SK-N-SH (cell line): ENCODE results near the gene IGDCC3. TPM values are rescaled to one million over a fixed set of nuclear protein-coding genes. Genes with fewer than 3 reads are reported as not detected.
A peak's percentile ranks its signal among the peaks of the same experiment; 100 is the strongest.

Experiments used
- CTCF ChIA-PET: fragments of 300-600, 350-600 bp; formaldehyde crosslinking; extraction: SDS; loops from one replicate; lab custom pipeline; 2021; lab: Yijun Ruan, JAX
- POLR2A ChIA-PET: fragments of 350-600 bp; sonication (Branson Sonifier 250); formaldehyde crosslinking; extraction: SDS; loops from one replicate; lab custom pipeline; 2020; ENCODE audit warnings: antibody characterized with exemption, inconsistent platforms; lab: Yijun Ruan, JAX
- DNase-seq: peaks from one replicate; pipeline ENCODE4 v3.0.0; 2012
- H2AFZ ChIP-seq: fragments of 200-600 bp; sonication (generic); 2 replicates; pipeline ENCODE4 v1.8.1; 2016; ENCODE audit warnings: antibody characterized with exemption, mild to moderate bottlenecking, low read depth
- H3F3A ChIP-seq: fragments of 200-600 bp; sonication (generic); replicated peaks from 2 replicates; pipeline ENCODE3; 2016; ENCODE audit warnings: antibody characterized with exemption, mild to moderate bottlenecking; ENCODE audit not compliant: insufficient read depth
- H3K27ac ChIP-seq, 2 experiments: fragments of 200-500 bp in 1 of 2; fragments of 200-600 bp in 1 of 2; sonication (Bioruptor generic) in 1 of 2; sonication (generic), shearing (Covaris generic) in 1 of 2; 2 replicates each; pipeline versions ENCODE4 v1.5.1 to v1.6.1; 2014 to 2016; ENCODE audit warnings: low read depth in 2 of 2, inconsistent platforms in 1 of 2, low read length in 1 of 2, mild to moderate bottlenecking in 1 of 2, mixed read lengths in 1 of 2
- H3K27me3 ChIP-seq: fragments of 200-600 bp; sonication (generic), shearing (Covaris generic); 2 replicates; pipeline ENCODE4 v1.6.1; 2016; ENCODE audit warnings: mixed run types; ENCODE audit not compliant: insufficient read depth
- H3K36me3 ChIP-seq, 2 experiments: fragments of 200-500 bp in 1 of 2; fragments of 200-600 bp in 1 of 2; sonication (Bioruptor generic) in 1 of 2; sonication (generic) in 1 of 2; replicated peaks in 1 of 2; 2 replicates each; pipeline versions ENCODE3 to v1.5.1; 2014 to 2016; ENCODE audit warnings: low read length in 1 of 2, mild to moderate bottlenecking in 1 of 2; ENCODE audit not compliant: insufficient read depth in 2 of 2, control insufficient read depth in 1 of 2
- H3K4me1 ChIP-seq, 2 experiments: fragments of 200-500 bp in 1 of 2; fragments of 200-600 bp in 1 of 2; sonication (Bioruptor generic) in 1 of 2; sonication (generic), shearing (Covaris generic) in 1 of 2; 2 replicates each; pipeline versions ENCODE4 v1.5.1 to v1.6.1; 2014 to 2016; ENCODE audit warnings: low read depth in 1 of 2, low read length in 1 of 2, mixed run types in 1 of 2; ENCODE audit not compliant: insufficient read depth in 2 of 2, control insufficient read depth in 1 of 2
- H3K4me2 ChIP-seq: fragments of 200-600 bp; sonication (generic), shearing (Covaris generic); 2 replicates; pipeline ENCODE4 v1.6.1; 2017; ENCODE audit warnings: mixed run types
- H3K4me3 ChIP-seq, 2 experiments: fragments of 200-500 bp in 1 of 2; fragments of 200-600 bp in 1 of 2; sonication (Bioruptor generic) in 1 of 2; sonication (generic), shearing (Covaris generic) in 1 of 2; 2 replicates each; pipeline versions ENCODE4 v1.5.1 to v1.8.1; 2014 to 2016; ENCODE audit warnings: low read depth in 2 of 2, inconsistent platforms in 1 of 2, low read length in 1 of 2, mild to moderate bottlenecking in 1 of 2, mixed read lengths in 1 of 2, moderate library complexity in 1 of 2
- H3K79me2 ChIP-seq: fragments of 200-600 bp; sonication (generic); 2 replicates; pipeline ENCODE4 v1.8.1; 2017; ENCODE audit warnings: mild to moderate bottlenecking; ENCODE audit not compliant: insufficient read depth
- H3K9ac ChIP-seq: fragments of 200-600 bp; sonication (generic); 2 replicates; pipeline ENCODE4 v1.6.1; 2017; ENCODE audit warnings: mixed run types
- H3K9me2 ChIP-seq: fragments of 200-600 bp; sonication (generic); 2 replicates; pipeline ENCODE4 v1.6.1; 2017; ENCODE audit warnings: mixed run types
- H3K9me3 ChIP-seq: fragments of 200-600 bp; sonication (generic); 2 replicates; pipeline ENCODE4 v1.6.1; 2017; ENCODE audit warnings: mixed run types, mild to moderate bottlenecking, moderate library complexity
- H4K20me1 ChIP-seq: fragments of 200-600 bp; sonication (generic); 2 replicates; pipeline ENCODE4 v1.6.1; 2017; ENCODE audit warnings: mild to moderate bottlenecking, mixed run types; ENCODE audit not compliant: insufficient read depth
- CTCF ChIP-seq: fragments of 200-600 bp; sonication (generic); IDR thresholded peaks from 2 replicates; pipeline ENCODE4 v1.6.1; 2017; ENCODE audit warnings: antibody characterized with exemption, mild to moderate bottlenecking, moderate library complexity
- FOXM1 ChIP-seq: IDR thresholded peaks from 2 replicates; pipeline ENCODE4 v1.4.0; 2012; ENCODE audit warnings: low read depth, mild to moderate bottlenecking
- GATA2 ChIP-seq: sonication (generic); formaldehyde crosslinking; IDR thresholded peaks from 2 replicates; pipeline ENCODE4 v1.5.0; 2020; ENCODE audit warnings: mild to moderate bottlenecking, missing genetic modification reagents
- RAD21 ChIP-seq: IDR thresholded peaks from 2 replicates; pipeline ENCODE4 v1.6.1; 2012; ENCODE audit warnings: mild to moderate bottlenecking, low read length
- REST ChIP-seq: IDR thresholded peaks from 2 replicates; pipeline ENCODE4 v1.6.1; 2012; ENCODE audit warnings: mild to moderate bottlenecking, low read depth, low read length, moderate library complexity
- SIN3A ChIP-seq: IDR thresholded peaks from 2 replicates; pipeline ENCODE4 v1.6.1; 2012; ENCODE audit warnings: low read depth, mild to moderate bottlenecking, low read length, moderate library complexity, borderline replicate concordance
- USF1 ChIP-seq: IDR thresholded peaks from 2 replicates; pipeline ENCODE4 v1.4.0; 2012; ENCODE audit warnings: low read depth, borderline replicate concordance
- USF2 ChIP-seq: fragments of 150-350 bp; IDR thresholded peaks from 2 replicates; pipeline ENCODE4 v1.6.1; 2017; ENCODE audit warnings: antibody characterized with exemption, low read length, low read depth, borderline replicate concordance
- WGBS: methylation state at CpG from one replicate; pipeline ENCODE4 v1.1.6; 2017; ENCODE audit warnings: low lambda C conversion rate; 5-methylcytosine and 5-hydroxymethylcytosine counted together
- polyA plus RNA-seq, 3 experiments: library from polyadenylated mRNA; depleted of rRNA; stranded (reverse); fragments of >200 nt; gene quantifications; 2 replicates each; pipeline ENCODE4 v1.2.3, GENCODE V29; 2012

IGDCC3 gene
- polyA plus RNA-seq, 1 of the 3 experiments (the other 2 are of a cell fraction), result 0.43 TPM

- no peaks in the 10 kb centered on the region for H3K79me2 ChIP-seq
Measured at GRCh38 chr15:65331811-65332210, 46.0 kb downstream of the IGDCC3 start.

GRCh38 chr15:65330934-65331645, 46.7 kb downstream of the IGDCC3 start:
- Histone ChIP-seq H3K9me3 (no peaks in the 10 kb centered on the region), H3K4me3 (no peak overlapping the region), H3K4me2 (no peak overlapping the region), H3K4me1 (peaks cover 0 to 25% of the 10 kb centered on the region in 2 experiments; a peak in 1 of 4 replicates)
- CTCF ChIA-PET, result interaction anchor here (2.7 to 21.5 kb wide), 2 partner anchors 12 to 53 kb away, joined by 15 to 969 read pairs; partner anchors contain the start of gene IGDCC3
- DNase-seq, result peak; percentile 17
- POLR2A ChIA-PET, result no interaction called here
- TF ChIP-seq USF1 (no peak), REST (peak; percentile 89)
- TF ChIP-seq, all 33 proteins: peak for 1
- Histone ChIP-seq H3F3A (no peaks in the 10 kb centered on the region), H3K9me2 (no peaks in the 10 kb centered on the region), H4K20me1 (no peaks in the 10 kb centered on the region), H2AFZ (no peak overlapping the region), H3K27me3 (no peaks in the 10 kb centered on the region), H3K9ac (no peak overlapping the region), H3K36me3 (no peaks in the 10 kb centered on the region), H3K27ac (no peak overlapping the region), H3K79me2 (no peaks in the 10 kb centered on the region)
- WGBS, result 83% methylated on average over 12 of the region's 22 CpGs

More at GRCh38 chr15:65331811-65332210, 46.0 kb downstream of the IGDCC3 start:
- H3K9me2 ChIP-seq, result no peaks in the 10 kb centered on the region
- no peak overlapping the region for H2AFZ ChIP-seq
- DNase-seq, result peak; percentile 20
- H3K4me3 ChIP-seq, result no peak overlapping the region
- H3F3A ChIP-seq, result no peaks in the 10 kb centered on the region
- H4K20me1 ChIP-seq, result no peaks in the 10 kb centered on the region
- ChIA-PET POLR2A (no interaction called here), CTCF (interaction anchor here (0.9 to 21.5 kb wide), 3 partner anchors 9 to 52 kb away, joined by 4 to 969 read pairs (median 4); partner anchors contain the start of gene IGDCC3)
- no peaks in the 10 kb centered on the region for H3K36me3 ChIP-seq
- H3K4me2 ChIP-seq, result no peak overlapping the region
- H3K27ac ChIP-seq, result no peak overlapping the region
- H3K9me3 ChIP-seq, result no peaks in the 10 kb centered on the region
- H3K27me3 ChIP-seq, result no peaks in the 10 kb centered on the region
- H3K9ac ChIP-seq, result no peak overlapping the region
- no peak for TF ChIP-seq RAD21
- TF ChIP-seq FOXM1, result no peak
- TF ChIP-seq GATA2 (CRISPR knock-in tag), result no peak
- TF ChIP-seq SIN3A, result no peak
- TF ChIP-seq CTCF, result no peak
- TF ChIP-seq USF2, result no peak
- peaks cover 0 to 23% of the 10 kb centered on the region in 2 experiments; a peak in 1 of 4 replicates for H3K4me1 ChIP-seq
- WGBS, result 85% methylated on average over 6 of the region's 7 CpGs
